HCT116 (cell line): ENCODE measurements around the gene TET2. TPM values are rescaled to one million over a fixed set of nuclear protein-coding genes. Genes with fewer than 3 reads are reported as not detected.

Source experiments
- ATAC-seq: fragments of 200-7000 bp; cut with Tn5 transposase; 2 replicates; pipeline ENCODE4 v1.9.1; 2020; ENCODE audit warnings: mild to moderate bottlenecking, moderate library complexity
- BruUV-seq: library from RNA; stranded (reverse); fragments of 400-500 nt; replicated peaks from 2 replicates; lab custom pipeline; 2021; lab: Mats Ljungman, UMichigan
- CTCF ChIA-PET: fragments of 300-600 bp; sonication (Branson Sonifier 250); formaldehyde crosslinking; loops from one replicate; lab custom pipeline; 2021; ENCODE audit warnings: antibody characterized with exemption; lab: Charles Lee
- POLR2A ChIA-PET: fragments of 300-600, 350-600 bp; sonication (Branson Sonifier 250); formaldehyde crosslinking; loops from one replicate; lab custom pipeline; 2021; ENCODE audit warnings: antibody characterized with exemption; lab: Charles Lee
- RAD21 ChIA-PET, 2 experiments: fragments of 300-600 bp; sonication (Branson Sonifier 250); formaldehyde crosslinking; loops; one replicate each; lab custom pipeline; 2023; ENCODE audit warnings: low total read pairs in 2 of 2; ENCODE audit not compliant: uncharacterized antibody in 2 of 2, unreplicated experiment in 2 of 2, low non-redundant PET in 1 of 2; lab: Charles Lee
- DNase-seq: peaks from one replicate; pipeline ENCODE4 v3.0.0-alpha.2; 2010; ENCODE audit warnings: low read depth, low spot score
- H2AFZ ChIP-seq: fragments of 200-600 bp; shearing (Covaris generic), sonication (generic); 2 replicates; pipeline ENCODE4 v1.6.1; 2017; ENCODE audit warnings: low read depth, mixed run types, mixed read lengths, antibody characterized with exemption, low read length; ENCODE audit not compliant: poor library complexity, severe bottlenecking
- H3K27ac ChIP-seq: 2 replicates; pipeline ENCODE4 v1.5.1; 2012; ENCODE audit warnings: low read depth, low read length
- H3K27me3 ChIP-seq: fragments of 200-600 bp; sonication (generic); 2 replicates; pipeline ENCODE4 v1.6.1; 2016; ENCODE audit warnings: mixed run types, low read length, mixed read lengths; ENCODE audit not compliant: insufficient read depth
- H3K36me3 ChIP-seq, 2 experiments: fragments of 200-500 bp in 1 of 2; fragments of 200-600 bp in 1 of 2; sonication (Bioruptor generic) in 1 of 2; sonication (generic) in 1 of 2; 2 replicates each; pipeline versions ENCODE4 v1.5.1 to v1.6.1; 2014 to 2016; ENCODE audit warnings: low read length in 2 of 2, inconsistent platforms in 1 of 2, mixed read lengths in 1 of 2, mixed run types in 1 of 2; ENCODE audit not compliant: insufficient read depth in 2 of 2, control insufficient read depth in 1 of 2
- H3K4me1 ChIP-seq, 2 experiments: fragments of 200-600 bp in 1 of 2; sonication (generic) in 1 of 2; 2 replicates each; pipeline versions ENCODE4 v1.5.1 to v1.6.1; 2012 to 2017; ENCODE audit warnings: low read length in 2 of 2, inconsistent platforms in 1 of 2, mild to moderate bottlenecking in 1 of 2, mixed read lengths in 1 of 2, mixed run types in 1 of 2, moderate library complexity in 1 of 2; ENCODE audit not compliant: insufficient read depth in 2 of 2, control insufficient read depth in 1 of 2
- H3K4me2 ChIP-seq: fragments of 200-600 bp; sonication (generic); 2 replicates; pipeline ENCODE4 v1.6.1; 2017; ENCODE audit warnings: mixed run types, low read length, mixed read lengths
- H3K4me3 ChIP-seq, 2 experiments: fragments of 200-600 bp in 1 of 2; sonication (generic) in 1 of 2; replicated peaks in 1 of 2; 2 replicates each; pipeline ENCODE4 v1.5.1; 2011 to 2016; ENCODE audit warnings: low read length in 2 of 2, control low read depth in 1 of 2, low read depth in 1 of 2, mild to moderate bottlenecking in 1 of 2, mixed read lengths in 1 of 2, mixed run types in 1 of 2
- H3K79me2 ChIP-seq: fragments of 200-600 bp; sonication (generic); 2 replicates; pipeline ENCODE4 v1.6.1; 2017; ENCODE audit warnings: mild to moderate bottlenecking, mixed run types, low read length, moderate library complexity, mixed read lengths; ENCODE audit not compliant: insufficient read depth
- H3K9ac ChIP-seq: fragments of 200-600 bp; sonication (generic); 2 replicates; pipeline ENCODE4 v1.6.1; 2016; ENCODE audit warnings: low read length, mixed read lengths
- H3K9me2 ChIP-seq: fragments of 200-600 bp; sonication (generic), shearing (Covaris generic); 2 replicates; pipeline ENCODE4 v1.6.1; 2017; ENCODE audit warnings: mixed run types, mild to moderate bottlenecking, moderate library complexity; ENCODE audit not compliant: insufficient read depth
- H3K9me3 ChIP-seq, 2 experiments: fragments of 200-500 bp in 1 of 2; fragments of 200-600 bp in 1 of 2; sonication (Bioruptor generic) in 1 of 2; sonication (generic) in 1 of 2; 2 replicates each; pipeline ENCODE4 v1.6.1; 2014 to 2017; ENCODE audit warnings: low read length in 2 of 2, mixed read lengths in 2 of 2, inconsistent platforms in 1 of 2, low read depth in 1 of 2, mild to moderate bottlenecking in 1 of 2, mixed run types in 1 of 2, moderate library complexity in 1 of 2; ENCODE audit not compliant: control insufficient read depth in 1 of 2, insufficient read depth in 1 of 2
- H4K20me1 ChIP-seq: fragments of 200-600 bp; sonication (generic), shearing (Covaris generic); 2 replicates; pipeline ENCODE4 v1.6.1; 2017; ENCODE audit warnings: mixed run types, mild to moderate bottlenecking, moderate library complexity; ENCODE audit not compliant: insufficient read depth
- CEBPB ChIP-seq: IDR thresholded peaks from 2 replicates; pipeline ENCODE4 v1.6.1; 2012; ENCODE audit warnings: low read depth
- EGR1 ChIP-seq: IDR thresholded peaks from 2 replicates; pipeline ENCODE4 v1.6.1; 2012; ENCODE audit warnings: low read depth
- ELF1 ChIP-seq: IDR thresholded peaks from 2 replicates; pipeline ENCODE4 v1.6.1; 2012; ENCODE audit warnings: low read depth, borderline replicate concordance
- EZH2 ChIP-seq: fragments of 200-600 bp; sonication (generic); IDR thresholded peaks from 2 replicates; pipeline ENCODE4 v1.6.1; 2017; ENCODE audit warnings: antibody characterized with exemption, mixed run types
- FOSL1 ChIP-seq: IDR thresholded peaks from 2 replicates; pipeline ENCODE4 v1.6.1; 2012; ENCODE audit warnings: low read depth
- JUND ChIP-seq: IDR thresholded peaks from 2 replicates; pipeline ENCODE4 v1.6.1; 2012
- MAX ChIP-seq: IDR thresholded peaks from 2 replicates; pipeline ENCODE4 v1.6.1; 2012
- POLR2A ChIP-seq: IDR thresholded peaks from 2 replicates; pipeline ENCODE4 v1.7.0; 2011; ENCODE audit warnings: borderline replicate concordance; ENCODE audit not compliant: insufficient read depth, insufficient read length; ENCODE audit errors: extremely low read depth
- POLR2AphosphoS5 ChIP-seq: IDR thresholded peaks from 2 replicates; pipeline ENCODE4 v1.6.1; 2011; ENCODE audit warnings: mild to moderate bottlenecking, low read depth, low read length, moderate library complexity
- RAD21 ChIP-seq: IDR thresholded peaks from 2 replicates; pipeline ENCODE4 v1.6.1; 2012; ENCODE audit warnings: low read depth, mild to moderate bottlenecking
- REST ChIP-seq: IDR thresholded peaks from 2 replicates; pipeline ENCODE4 v1.6.1; 2012; ENCODE audit warnings: low read depth
- SIN3A ChIP-seq: IDR thresholded peaks from 2 replicates; pipeline ENCODE4 v1.6.1; 2012; ENCODE audit warnings: low read depth
- SP1 ChIP-seq: IDR thresholded peaks from 2 replicates; pipeline ENCODE4 v1.6.1; 2012; ENCODE audit warnings: low read depth
- SRF ChIP-seq: IDR thresholded peaks from 2 replicates; pipeline ENCODE4 v1.6.1; 2012; ENCODE audit warnings: low read depth
- TCF7L2 ChIP-seq: IDR thresholded peaks from 2 replicates; pipeline ENCODE4 v1.7.0; 2011; ENCODE audit warnings: borderline replicate concordance, inconsistent platforms; ENCODE audit not compliant: insufficient read depth, insufficient read length; ENCODE audit errors: extremely low read depth
- ZFX ChIP-seq: fragments of 450-650 bp; IDR thresholded peaks from 2 replicates; pipeline ENCODE4 v1.6.1; 2017
- ZNF274 ChIP-seq: fragments of 200-500 bp; sonication (Bioruptor generic); IDR thresholded peaks from 2 replicates; pipeline ENCODE4 v1.6.1; 2014; ENCODE audit warnings: mild to moderate bottlenecking, low read depth, low read length, inconsistent platforms
- intact Hi-C: fragments of 100-400 bp; cut with micrococcal nuclease; formaldehyde crosslinking; loops from 2 replicates; pipeline ENCODE4 v1.10.0; 2022
- total RNA-seq: library from RNA; stranded (reverse); gene quantifications from one replicate; pipeline ENCODE4 v1.2.1, GENCODE V29; 2021; ENCODE audit not compliant: unreplicated experiment
- TF ChIP-seq, protein P1 (sequence below), 3 experiments: fragments of 200-600 bp in 1 of 3; sonication (generic) in 1 of 3; IDR thresholded peaks in 2 of 3; conservative IDR thresholded peaks in 1 of 3; 2 replicates each; pipeline ENCODE4 v1.5.1; 2012 to 2017; ENCODE audit warnings: low read depth in 2 of 3, low read length in 2 of 3, antibody characterized with exemption in 1 of 3, borderline replicate concordance in 1 of 3, control low read depth in 1 of 3, mild to moderate bottlenecking in 1 of 3, mixed read lengths in 1 of 3, mixed run types in 1 of 3, moderate library complexity in 1 of 3; ENCODE audit not compliant: insufficient read depth in 1 of 3
- TF ChIP-seq, protein P2 (sequence below): IDR thresholded peaks from 2 replicates; pipeline ENCODE4 v1.6.1; 2011; ENCODE audit warnings: mild to moderate bottlenecking, low read length, moderate library complexity; ENCODE audit not compliant: insufficient replicate concordance; ENCODE audit errors: extremely low read depth

Gene TET2
- total RNA-seq, 1 experiment from 2014 or later = 9.7 TPM

DNA sequence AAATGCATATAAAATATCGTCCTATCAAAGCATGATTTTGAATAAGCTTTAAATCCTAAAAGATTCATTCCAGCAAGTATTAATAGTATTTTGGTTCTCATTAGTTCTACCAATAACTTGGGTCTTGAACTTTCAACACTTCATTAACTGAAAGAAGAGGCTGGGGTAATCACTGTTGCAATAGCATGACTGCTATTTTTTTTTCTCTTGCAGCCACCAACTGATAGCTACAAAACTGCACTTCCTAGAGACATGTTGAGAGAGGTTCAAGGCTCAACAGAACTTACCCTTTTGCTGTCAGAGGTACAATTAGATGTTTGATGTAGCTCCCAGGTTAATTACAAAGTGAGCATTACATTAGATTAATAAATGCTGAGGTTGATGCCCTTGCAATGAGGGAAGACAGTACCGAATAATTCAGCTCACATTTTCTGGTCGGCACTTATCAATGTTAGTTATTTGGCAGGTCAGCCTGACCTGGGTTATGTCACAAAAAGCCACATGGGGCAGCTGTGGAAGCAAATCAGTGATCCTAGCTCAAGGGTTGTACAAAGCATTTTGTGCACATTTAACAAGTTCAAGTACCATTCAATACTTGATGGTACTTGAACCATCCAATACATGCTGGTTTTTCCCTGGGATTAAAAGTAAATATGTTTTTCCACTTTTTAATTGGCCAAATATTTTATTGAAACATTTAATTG lies 29.9 kb upstream of the TET2 start:
- RAD21 ChIA-PET = no interaction called here
- BruUV-seq = no TSS peak
- DNase-seq = no peak

More for the DNA sequence above, 29.9 kb upstream of the TET2 start:
- Histone ChIP-seq H2AFZ (no peak overlapping the region), H3K79me2 (no peaks in the 10 kb centered on the region), H3K27me3 (no peaks in the 10 kb centered on the region), H4K20me1 (no peaks in the 10 kb centered on the region), H3K9ac (no peak overlapping the region), H3K4me3 (no peak overlapping the region), H3K4me1 (no peaks in the 10 kb centered on the region), H3K4me2 (no peak overlapping the region), H3K36me3 (no peaks in the 10 kb centered on the region), H3K9me3 (no peaks in the 10 kb centered on the region), H3K9me2 (no peaks in the 10 kb centered on the region), H3K27ac (no peak overlapping the region)
- CTCF ChIA-PET = no interaction called here
- TF ChIP-seq FOSL1 (no peak), POLR2A (no peak), CEBPB (no peak), MAX (no peak), REST (no peak), EZH2 (no peak), TCF7L2 (no peak), SIN3A (no peak), ELF1 (no peak), ZFX (no peak), SRF (no peak), SP1 (no peak), POLR2AphosphoS5 (no peak), JUND (no peak), RAD21 (no peak), ZNF274 (no peak), EGR1 (no peak)
- TF ChIP-seq, protein P1, sequence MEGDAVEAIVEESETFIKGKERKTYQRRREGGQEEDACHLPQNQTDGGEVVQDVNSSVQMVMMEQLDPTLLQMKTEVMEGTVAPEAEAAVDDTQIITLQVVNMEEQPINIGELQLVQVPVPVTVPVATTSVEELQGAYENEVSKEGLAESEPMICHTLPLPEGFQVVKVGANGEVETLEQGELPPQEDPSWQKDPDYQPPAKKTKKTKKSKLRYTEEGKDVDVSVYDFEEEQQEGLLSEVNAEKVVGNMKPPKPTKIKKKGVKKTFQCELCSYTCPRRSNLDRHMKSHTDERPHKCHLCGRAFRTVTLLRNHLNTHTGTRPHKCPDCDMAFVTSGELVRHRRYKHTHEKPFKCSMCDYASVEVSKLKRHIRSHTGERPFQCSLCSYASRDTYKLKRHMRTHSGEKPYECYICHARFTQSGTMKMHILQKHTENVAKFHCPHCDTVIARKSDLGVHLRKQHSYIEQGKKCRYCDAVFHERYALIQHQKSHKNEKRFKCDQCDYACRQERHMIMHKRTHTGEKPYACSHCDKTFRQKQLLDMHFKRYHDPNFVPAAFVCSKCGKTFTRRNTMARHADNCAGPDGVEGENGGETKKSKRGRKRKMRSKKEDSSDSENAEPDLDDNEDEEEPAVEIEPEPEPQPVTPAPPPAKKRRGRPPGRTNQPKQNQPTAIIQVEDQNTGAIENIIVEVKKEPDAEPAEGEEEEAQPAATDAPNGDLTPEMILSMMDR (IDR thresholded peaks at IDR 0.05 in 2 of 3, conservative IDR thresholded peaks at IDR 0.05 in 1 of 3; ENCODE audit: borderline replicate concordance in 1 of 3, insufficient read depth in 1 of 3, low read depth in 2 of 3, low read length in 2 of 3) = no peak
- TF ChIP-seq, protein P2, sequence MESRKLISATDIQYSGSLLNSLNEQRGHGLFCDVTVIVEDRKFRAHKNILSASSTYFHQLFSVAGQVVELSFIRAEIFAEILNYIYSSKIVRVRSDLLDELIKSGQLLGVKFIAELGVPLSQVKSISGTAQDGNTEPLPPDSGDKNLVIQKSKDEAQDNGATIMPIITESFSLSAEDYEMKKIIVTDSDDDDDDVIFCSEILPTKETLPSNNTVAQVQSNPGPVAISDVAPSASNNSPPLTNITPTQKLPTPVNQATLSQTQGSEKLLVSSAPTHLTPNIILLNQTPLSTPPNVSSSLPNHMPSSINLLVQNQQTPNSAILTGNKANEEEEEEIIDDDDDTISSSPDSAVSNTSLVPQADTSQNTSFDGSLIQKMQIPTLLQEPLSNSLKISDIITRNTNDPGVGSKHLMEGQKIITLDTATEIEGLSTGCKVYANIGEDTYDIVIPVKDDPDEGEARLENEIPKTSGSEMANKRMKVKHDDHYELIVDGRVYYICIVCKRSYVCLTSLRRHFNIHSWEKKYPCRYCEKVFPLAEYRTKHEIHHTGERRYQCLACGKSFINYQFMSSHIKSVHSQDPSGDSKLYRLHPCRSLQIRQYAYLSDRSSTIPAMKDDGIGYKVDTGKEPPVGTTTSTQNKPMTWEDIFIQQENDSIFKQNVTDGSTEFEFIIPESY = no peak
- no peak for ATAC-seq
- intact Hi-C loops = no loop called here
- POLR2A ChIA-PET = no interaction called here
